HCEC 1CT (cell line): Measurements from ENCODE around the gene RAI14.

Experiments used
- DNase-seq: peaks from one replicate; pipeline ENCODE4 v3.0.0-alpha.2; 2017

Gene RAI14

GRCh38 chr5:34680896-34681295 lies 24.8 kb downstream of the RAI14 start:
- DNase-seq, result no peak

- DNase-seq, result no peak
Observed at GRCh38 chr5:34682926-34683623, 26.9 kb downstream of the RAI14 start.

GRCh38 chr5:34684281-34684979 lies 28.3 kb downstream of the RAI14 start:
- no peak for DNase-seq

- DNase-seq, result no peak
Observed at GRCh38 chr5:34684980-34685352, 28.8 kb downstream of the RAI14 start.

DNA sequence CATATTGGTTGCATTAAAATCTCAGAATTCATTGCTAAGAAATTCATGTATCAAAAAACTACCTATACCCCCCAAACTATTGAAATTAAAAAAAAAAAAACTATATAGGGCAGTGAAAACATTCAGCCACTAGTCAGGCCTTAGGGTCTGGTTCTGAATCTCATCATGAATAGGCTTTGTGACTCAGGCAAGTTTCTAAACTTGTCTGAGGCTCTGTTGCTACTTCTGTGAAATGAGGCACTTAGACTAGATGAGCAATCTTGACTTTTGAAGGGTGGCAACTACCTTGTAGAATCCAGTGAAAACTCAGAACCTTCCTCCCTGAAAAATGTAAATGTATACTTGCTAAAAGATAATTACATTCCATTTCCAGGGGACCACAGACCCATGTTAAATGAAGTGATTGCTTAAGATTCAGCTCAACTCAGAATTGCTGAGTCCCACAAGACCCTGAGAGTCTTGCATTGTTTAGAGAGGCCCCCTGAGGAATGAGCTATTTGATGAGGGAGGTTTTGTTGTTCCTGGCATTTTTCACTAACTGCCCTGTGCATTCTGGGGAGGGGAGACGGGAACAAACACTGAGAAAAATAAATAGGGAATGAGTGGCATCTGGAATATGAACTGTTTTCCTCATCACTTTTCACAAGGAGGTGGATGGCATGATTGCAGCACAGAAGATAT lies 29.5 kb downstream of the RAI14 start:
- DNase-seq, result peak; percentile 71

- peak; percentile 90 for DNase-seq
Observed at GRCh38 chr5:34686762-34687268, 30.7 kb downstream of the RAI14 start.

DNA sequence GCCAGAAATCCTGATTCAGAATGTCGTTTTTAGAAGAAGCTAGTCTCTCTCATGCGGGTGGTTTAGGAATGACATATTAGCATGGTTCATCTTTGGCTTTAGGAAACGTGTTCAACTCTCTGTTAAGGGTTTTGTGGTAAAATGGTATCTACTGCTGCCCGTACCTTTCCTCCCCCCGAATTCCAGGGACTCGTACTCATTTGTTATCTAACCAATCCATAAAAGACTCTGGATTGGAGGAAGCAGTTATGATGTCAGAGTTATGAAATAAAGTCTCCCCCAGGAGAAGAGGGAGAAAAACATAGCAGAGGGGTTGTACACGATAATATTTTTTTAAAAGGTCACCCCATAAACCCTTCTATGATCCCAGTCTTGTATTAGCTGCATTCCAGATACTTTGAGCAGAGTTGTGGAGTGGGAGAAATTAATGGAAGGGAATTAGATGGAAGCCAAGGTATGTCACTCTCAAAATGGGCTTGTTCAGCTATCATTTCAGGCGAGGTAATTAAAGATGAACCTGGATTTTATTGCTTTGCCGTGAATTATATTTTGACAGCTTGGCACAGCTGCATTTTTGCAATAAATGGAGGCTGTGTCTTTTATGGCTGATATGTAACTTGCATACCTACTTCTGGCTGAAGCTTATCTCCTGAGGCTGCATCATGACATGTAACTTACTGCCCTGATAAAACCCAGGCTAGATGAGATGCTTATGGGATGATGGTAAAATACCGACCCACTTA lies 31.3 kb downstream of the RAI14 start:
- DNase-seq, result peak; percentile 69

DNA sequence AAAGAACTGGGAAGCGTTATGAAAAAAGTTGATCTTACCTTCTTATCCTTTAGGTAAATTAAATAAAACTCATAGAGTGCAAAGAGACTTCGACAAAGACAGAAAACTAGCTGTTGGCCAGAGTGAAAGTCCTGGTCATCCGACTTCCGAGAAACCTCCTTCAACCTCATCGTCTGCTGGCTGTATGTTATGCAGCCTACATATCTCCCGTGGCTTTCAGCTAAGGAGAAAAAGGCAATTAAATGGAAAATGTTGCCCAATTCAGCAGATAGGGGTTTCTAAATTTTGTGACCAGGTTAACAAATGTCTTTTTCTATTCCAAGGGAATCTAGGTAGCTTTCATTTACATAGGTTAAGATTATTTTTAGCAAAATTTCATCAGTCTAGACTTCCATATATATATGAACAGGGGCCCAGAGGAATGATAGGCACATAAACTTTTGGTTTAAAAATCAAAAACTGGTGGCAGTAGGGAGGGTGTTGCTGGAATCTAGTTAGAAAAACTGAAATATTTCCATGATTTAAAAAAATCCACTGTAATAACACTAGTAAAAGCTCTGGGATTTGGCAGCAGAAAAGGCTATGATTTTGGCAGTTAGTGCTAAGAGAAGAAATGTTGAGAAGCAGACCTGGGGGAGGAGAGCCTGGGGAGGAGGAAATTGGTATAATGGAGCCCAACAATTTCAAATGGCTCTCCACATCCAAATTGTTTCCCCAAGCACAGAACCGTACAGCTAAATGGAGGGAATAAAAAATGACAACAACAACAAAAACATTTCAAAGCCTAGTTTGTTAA lies 32.1 kb downstream of the RAI14 start:
- DNase-seq, result no peak

DNA sequence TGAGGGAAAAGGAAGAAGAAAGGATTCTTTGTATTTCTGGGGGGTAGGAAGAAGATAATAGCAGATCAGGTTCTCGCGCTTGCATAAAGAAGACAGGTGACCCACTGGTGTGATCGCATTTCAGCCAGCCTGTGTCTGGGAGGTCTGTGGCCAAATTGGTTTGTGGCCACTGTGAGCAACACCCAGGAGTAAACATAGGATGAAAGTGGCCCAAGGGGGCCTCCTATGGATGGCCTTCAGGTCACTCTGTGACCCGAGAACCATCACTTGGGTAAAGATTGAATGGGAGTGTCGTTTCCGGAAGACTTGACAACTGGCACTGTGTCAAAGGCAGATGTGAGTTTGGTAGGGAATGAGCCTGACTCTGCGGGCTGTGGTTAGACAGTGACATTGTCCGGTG lies 34.2 kb downstream of the RAI14 start:
- no peak for DNase-seq

- DNase-seq, result no peak
Observed at GRCh38 chr5:34690898-34691297, 34.8 kb downstream of the RAI14 start.

DNA sequence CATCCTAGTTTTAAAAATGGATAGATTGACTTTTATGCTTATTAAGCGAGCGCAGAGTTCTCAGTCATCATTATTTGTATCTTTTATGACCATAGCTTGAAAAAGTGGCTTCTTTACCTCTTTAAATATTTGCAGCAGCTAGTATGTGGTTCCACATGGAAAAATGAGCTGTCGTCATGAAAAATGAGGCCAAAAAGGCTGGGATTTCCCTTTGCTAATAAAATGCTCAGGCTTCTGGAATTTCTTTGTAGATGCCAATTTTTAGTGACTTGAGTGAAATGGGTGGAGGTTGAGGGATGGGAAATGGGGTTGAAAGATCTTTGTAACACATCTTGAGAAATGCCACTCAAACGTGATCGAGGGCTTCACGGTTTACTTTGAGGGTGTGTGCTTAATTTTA lies 35.2 kb downstream of the RAI14 start:
- DNase-seq, result no peak

DNA sequence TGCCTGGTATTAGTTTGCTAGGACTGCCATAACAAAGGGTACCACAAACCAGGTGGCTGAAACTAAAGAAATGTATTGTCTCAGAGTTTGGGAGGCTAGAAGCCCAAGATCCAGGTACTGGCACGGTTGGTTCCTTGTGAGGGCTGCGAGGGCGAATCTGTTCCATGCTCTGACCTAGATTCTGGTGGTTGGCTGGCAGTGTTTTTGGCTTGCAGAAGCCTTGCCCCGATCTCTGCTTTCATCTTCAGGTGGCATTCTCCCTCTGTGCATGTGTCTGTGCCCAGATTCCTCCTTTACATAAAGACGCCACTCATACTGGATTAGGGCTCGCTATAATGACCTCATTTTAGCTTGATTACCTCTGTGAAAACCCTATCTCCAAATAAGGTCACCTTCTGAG lies 36.7 kb downstream of the RAI14 start:
- DNase-seq, result no peak

GRCh38 chr5:34694012-34694411 lies 37.9 kb downstream of the RAI14 start:
- DNase-seq, result no peak

DNA sequence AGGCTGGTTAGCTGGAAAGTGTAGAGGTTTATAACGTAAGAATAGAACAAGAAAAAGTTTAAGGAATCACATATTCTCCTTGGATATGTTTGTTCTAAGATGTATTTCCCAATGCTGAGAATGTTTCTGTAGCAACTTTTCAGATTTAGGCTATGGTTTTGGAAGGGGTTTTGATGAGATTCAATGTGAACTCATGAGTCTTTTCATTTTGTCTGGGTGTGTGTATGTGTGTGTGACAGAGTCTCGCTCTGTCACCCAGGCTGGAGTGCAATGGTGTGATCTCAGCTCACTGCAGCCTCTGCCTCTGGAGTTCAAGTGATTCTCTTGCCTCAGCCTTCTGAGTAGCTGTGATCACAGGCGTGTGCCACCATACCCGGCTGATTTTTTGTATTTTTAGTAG lies 38.6 kb downstream of the RAI14 start:
- DNase-seq, result no peak

- DNase-seq, result no peak
Observed at GRCh38 chr5:34695275-34696027, 39.3 kb downstream of the RAI14 start.

GRCh38 chr5:34697308-34698108 lies 41.4 kb downstream of the RAI14 start:
- DNase-seq, result no peak

DNA sequence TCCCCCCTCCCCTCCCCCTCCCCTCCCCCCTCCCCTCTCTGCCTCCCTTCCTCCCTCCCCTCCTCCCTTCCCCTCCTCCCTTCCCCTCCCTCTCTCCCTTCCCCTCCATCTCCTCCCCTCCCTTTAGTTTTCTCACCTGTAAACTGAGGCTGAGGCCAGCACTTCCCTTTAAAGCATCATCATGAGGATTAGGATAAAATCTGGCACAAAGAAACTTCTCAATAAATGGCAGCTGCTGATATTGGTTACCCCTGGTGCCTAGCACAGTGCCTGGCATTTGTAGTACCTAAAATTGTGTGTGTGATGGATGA lies 41.9 kb downstream of the RAI14 start:
- no peak for DNase-seq

DNA sequence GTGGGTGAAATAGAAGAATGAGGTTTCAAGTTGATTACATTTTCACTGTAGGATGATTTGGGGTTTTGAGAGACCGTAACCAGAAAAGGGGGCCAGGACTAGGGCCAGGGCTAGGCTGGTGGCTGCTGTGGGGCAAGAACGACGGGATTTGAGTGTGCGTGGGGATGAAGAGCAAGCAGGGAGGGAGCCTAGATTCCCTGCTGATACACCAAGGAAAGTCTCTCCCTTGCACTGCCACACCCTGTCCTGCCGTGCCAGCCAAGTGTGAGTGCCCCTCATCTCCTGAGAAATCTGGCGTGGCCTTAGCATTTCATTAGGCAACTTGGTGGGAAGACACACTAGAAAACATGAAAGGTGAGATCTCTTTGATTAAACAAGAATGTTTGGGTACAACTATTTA lies 42.6 kb downstream of the RAI14 start:
- no peak for DNase-seq

- no peak for DNase-seq
Observed at GRCh38 chr5:34699155-34700077, 43.3 kb downstream of the RAI14 start.

DNA sequence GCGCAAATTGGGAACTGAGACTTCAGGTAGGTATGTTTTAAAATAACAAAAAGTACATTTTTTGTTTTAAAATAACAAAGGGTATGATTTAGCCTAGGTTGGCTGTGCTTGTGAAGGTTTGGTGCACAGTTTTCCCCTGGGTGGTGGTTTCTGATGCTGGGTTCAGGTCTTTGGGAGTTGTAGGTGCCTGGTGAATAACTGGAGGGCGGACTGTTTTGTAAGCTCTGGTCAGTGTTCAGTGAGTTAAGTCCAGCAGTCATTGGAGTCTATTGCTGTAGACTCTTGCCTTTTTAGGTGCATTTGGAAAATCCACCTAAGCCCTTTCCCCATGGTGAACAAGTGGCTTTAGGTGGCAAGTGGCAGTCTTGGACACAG lies 43.9 kb downstream of the RAI14 start:
- DNase-seq, result no peak
